K562 (cell line): ENCODE measurements around the gene UBE3D. TPM values are rescaled to one million over a fixed set of nuclear protein-coding genes. Genes with fewer than 3 reads are reported as not detected.

Experiments used
- CCAR2 ChIP-seq: fragments of 200-400 bp; formaldehyde crosslinking; IDR thresholded peaks from 2 replicates; pipeline ENCODE4 v1.6.1; 2017; ENCODE audit warnings: mild to moderate bottlenecking, low read depth, low read length
- CHD1 ChIP-seq: fragments of 200-600 bp; sonication (generic); IDR thresholded peaks from one replicate; pipeline ENCODE4 v1.6.1; 2012; ENCODE audit warnings: mild to moderate bottlenecking, moderate library complexity, low read length, inconsistent platforms
- GATA2 ChIP-seq: sonication (generic); formaldehyde crosslinking; IDR thresholded peaks from 2 replicates; pipeline ENCODE4 v1.4.0; 2020; ENCODE audit warnings: mild to moderate bottlenecking, missing genetic modification reagents
- NR1H2 ChIP-seq: sonication (generic); formaldehyde crosslinking; IDR thresholded peaks from 2 replicates; pipeline ENCODE4 v1.4.0; 2020; ENCODE audit warnings: mild to moderate bottlenecking, missing genetic modification reagents
- RBFOX2 ChIP-seq: fragments of 200-400 bp; formaldehyde crosslinking; IDR thresholded peaks from 2 replicates; pipeline ENCODE4 v1.6.1; 2017; ENCODE audit warnings: low read depth, mild to moderate bottlenecking, low read length, moderate library complexity
- TFAM ChIP-seq: fragments of 250-450 bp; sonication (Bioruptor Pico); conservative IDR thresholded peaks from 2 replicates; pipeline ENCODE4 v1.5.0; 2021; ENCODE audit warnings: mild to moderate bottlenecking, moderate library complexity
- polyA plus RNA-seq, 8 experiments: library from polyadenylated mRNA; depleted of rRNA in 4 of 8; stranded (reverse) in 5 of 8; unstranded in 3 of 8; fragments of >200 nt; fragmentation: Nextera tagmentation in 2 of 8; fragmentation: Illumina TruSeq in 1 of 8; extraction: Ambion mirVana in 2 of 8; extraction: Trizol in 1 of 8; gene quantifications; 2 replicates each; pipeline versions ENCODE4 v1.2.1 to v1.2.3, GENCODE V29; 2011 to 2014; ENCODE audit warnings: inconsistent platforms in 1 of 8, missing spikeins in 1 of 8
- total RNA-seq, 7 experiments: library from RNA; depleted of rRNA in 6 of 7; stranded (reverse); fragments of >200 nt in 6 of 7; fragmentation: Illumina TruSeq in 2 of 7; extraction: Trizol in 2 of 7; gene quantifications; 2 replicates each; pipeline versions ENCODE4 v1.2.1 to v1.2.3, GENCODE V29; 2011 to 2021; ENCODE audit warnings: low replicate concordance in 1 of 7
- TF ChIP-seq, protein P1 (sequence below): fragments of 450-650 bp; IDR thresholded peaks from 2 replicates; pipeline ENCODE4 v1.6.1; 2016; ENCODE audit warnings: low read depth
- TF ChIP-seq, protein P2 (sequence below): sonication (generic); formaldehyde crosslinking; IDR thresholded peaks from 2 replicates; pipeline ENCODE4 v1.8.0; 2022; ENCODE audit warnings: mild to moderate bottlenecking, missing genetic modification reagents, borderline replicate concordance
- TF ChIP-seq, protein P3 (sequence below): sonication (generic); formaldehyde crosslinking; IDR thresholded peaks from 2 replicates; pipeline ENCODE4 v1.4.0; 2020; ENCODE audit warnings: mild to moderate bottlenecking, missing genetic modification reagents

UBE3D gene
- total and polyA plus RNA-seq, 9 of the 15 experiments (the other 6 are each of a cell fraction or from before 2014, with no cell fraction given): 9.4 to 17.6 (median 11.9) TPM

DNA sequence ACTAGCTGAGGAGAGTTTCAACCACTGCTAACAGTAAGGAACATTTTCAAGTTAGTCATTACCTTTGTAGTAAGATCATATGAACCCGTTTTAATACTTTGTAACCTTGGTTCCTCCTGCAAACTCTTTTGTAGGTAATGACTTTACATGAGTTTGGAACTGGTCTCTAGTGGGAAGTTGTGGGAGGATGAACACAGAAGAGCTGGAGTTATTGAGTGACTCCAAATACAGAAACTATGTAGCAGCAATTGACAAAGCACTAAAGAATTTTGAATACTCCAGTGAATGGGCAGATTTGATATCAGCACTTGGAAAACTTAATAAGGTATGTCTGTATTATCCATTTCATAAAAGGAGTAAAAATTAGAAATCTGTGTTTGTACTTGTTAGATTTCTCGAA is 31.1 kb upstream of the UBE3D start (continued):
- TF ChIP-seq, protein P1, sequence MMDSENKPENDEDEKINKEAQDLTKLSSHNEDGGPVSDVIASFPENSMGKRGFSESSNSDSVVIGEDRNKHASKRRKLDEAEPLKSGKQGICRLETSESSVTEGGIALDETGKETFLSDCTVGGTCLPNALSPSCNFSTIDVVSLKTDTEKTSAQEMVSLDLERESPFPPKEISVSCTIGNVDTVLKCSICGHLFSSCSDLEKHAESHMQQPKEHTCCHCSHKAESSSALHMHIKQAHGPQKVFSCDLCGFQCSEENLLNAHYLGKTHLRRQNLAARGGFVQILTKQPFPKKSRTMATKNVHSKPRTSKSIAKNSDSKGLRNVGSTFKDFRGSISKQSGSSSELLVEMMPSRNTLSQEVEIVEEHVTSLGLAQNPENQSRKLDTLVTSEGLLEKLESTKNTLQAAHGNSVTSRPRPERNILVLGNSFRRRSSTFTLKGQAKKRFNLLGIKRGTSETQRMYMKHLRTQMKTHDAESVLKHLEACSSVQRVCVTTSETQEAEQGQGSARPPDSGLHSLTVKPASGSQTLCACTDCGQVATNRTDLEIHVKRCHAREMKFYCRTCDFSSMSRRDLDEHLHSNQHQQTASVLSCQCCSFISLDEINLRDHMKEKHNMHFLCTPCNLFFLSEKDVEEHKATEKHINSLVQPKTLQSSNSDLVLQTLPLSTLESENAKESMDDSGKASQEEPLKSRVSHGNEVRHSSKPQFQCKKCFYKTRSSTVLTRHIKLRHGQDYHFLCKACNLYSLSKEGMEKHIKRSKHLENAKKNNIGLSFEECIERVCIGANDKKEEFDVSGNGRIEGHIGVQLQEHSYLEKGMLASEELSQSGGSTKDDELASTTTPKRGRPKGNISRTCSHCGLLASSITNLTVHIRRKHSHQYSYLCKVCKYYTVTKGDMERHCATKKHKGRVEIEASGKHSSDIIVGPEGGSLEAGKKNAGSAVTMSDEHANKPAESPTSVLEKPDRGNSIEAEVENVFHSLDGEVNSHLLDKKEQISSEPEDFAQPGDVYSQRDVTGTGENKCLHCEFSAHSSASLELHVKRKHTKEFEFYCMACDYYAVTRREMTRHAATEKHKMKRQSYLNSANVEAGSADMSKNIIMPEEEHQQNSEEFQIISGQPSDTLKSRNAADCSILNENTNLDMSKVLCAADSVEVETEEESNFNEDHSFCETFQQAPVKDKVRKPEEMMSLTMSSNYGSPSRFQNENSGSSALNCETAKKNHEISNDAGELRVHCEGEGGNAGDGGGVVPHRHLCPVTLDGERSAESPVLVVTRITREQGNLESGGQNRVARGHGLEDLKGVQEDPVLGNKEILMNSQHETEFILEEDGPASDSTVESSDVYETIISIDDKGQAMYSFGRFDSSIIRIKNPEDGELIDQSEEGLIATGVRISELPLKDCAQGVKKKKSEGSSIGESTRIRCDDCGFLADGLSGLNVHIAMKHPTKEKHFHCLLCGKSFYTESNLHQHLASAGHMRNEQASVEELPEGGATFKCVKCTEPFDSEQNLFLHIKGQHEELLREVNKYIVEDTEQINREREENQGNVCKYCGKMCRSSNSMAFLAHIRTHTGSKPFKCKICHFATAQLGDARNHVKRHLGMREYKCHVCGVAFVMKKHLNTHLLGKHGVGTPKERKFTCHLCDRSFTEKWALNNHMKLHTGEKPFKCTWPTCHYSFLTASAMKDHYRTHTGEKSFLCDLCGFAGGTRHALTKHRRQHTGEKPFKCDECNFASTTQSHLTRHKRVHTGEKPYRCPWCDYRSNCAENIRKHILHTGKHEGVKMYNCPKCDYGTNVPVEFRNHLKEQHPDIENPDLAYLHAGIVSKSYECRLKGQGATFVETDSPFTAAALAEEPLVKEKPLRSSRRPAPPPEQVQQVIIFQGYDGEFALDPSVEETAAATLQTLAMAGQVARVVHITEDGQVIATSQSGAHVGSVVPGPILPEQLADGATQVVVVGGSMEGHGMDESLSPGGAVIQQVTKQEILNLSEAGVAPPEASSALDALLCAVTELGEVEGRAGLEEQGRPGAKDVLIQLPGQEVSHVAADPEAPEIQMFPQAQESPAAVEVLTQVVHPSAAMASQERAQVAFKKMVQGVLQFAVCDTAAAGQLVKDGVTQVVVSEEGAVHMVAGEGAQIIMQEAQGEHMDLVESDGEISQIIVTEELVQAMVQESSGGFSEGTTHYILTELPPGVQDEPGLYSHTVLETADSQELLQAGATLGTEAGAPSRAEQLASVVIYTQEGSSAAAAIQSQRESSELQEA: no peak
- TF ChIP-seq, protein P2, sequence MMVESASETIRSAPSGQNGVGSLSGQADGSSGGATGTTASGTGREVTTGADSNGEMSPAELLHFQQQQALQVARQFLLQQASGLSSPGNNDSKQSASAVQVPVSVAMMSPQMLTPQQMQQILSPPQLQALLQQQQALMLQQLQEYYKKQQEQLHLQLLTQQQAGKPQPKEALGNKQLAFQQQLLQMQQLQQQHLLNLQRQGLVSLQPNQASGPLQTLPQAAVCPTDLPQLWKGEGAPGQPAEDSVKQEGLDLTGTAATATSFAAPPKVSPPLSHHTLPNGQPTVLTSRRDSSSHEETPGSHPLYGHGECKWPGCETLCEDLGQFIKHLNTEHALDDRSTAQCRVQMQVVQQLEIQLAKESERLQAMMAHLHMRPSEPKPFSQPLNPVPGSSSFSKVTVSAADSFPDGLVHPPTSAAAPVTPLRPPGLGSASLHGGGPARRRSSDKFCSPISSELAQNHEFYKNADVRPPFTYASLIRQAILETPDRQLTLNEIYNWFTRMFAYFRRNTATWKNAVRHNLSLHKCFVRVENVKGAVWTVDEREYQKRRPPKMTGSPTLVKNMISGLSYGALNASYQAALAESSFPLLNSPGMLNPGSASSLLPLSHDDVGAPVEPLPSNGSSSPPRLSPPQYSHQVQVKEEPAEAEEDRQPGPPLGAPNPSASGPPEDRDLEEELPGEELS: no peak
- TF ChIP-seq TFAM (CRISPR knock-in tag) (no peak), CCAR2 (no peak), CHD1 (no peak), GATA2 (CRISPR knock-in tag) (no peak), RBFOX2 (no peak), NR1H2 (no peak)
- TF ChIP-seq, protein P3, sequence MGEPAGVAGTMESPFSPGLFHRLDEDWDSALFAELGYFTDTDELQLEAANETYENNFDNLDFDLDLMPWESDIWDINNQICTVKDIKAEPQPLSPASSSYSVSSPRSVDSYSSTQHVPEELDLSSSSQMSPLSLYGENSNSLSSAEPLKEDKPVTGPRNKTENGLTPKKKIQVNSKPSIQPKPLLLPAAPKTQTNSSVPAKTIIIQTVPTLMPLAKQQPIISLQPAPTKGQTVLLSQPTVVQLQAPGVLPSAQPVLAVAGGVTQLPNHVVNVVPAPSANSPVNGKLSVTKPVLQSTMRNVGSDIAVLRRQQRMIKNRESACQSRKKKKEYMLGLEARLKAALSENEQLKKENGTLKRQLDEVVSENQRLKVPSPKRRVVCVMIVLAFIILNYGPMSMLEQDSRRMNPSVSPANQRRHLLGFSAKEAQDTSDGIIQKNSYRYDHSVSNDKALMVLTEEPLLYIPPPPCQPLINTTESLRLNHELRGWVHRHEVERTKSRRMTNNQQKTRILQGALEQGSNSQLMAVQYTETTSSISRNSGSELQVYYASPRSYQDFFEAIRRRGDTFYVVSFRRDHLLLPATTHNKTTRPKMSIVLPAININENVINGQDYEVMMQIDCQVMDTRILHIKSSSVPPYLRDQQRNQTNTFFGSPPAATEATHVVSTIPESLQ (CRISPR knock-in tag): no peak
